Measurements from ENCODE around the gene PRF1. TPM values are rescaled to one million over a fixed set of nuclear protein-coding genes. Genes with fewer than 3 reads are reported as not detected.
"Not testable (repeated sequence)": the region's sequence is repeated elsewhere in the genome, so short reads cannot be mapped to it uniquely, and the experiment has no call there.

Gene PRF1
- polyA plus RNA-seq, 1 donor (not counting 4 experiments of a cell fraction or from before 2014, with no cell fraction given) = not detected

DNA sequence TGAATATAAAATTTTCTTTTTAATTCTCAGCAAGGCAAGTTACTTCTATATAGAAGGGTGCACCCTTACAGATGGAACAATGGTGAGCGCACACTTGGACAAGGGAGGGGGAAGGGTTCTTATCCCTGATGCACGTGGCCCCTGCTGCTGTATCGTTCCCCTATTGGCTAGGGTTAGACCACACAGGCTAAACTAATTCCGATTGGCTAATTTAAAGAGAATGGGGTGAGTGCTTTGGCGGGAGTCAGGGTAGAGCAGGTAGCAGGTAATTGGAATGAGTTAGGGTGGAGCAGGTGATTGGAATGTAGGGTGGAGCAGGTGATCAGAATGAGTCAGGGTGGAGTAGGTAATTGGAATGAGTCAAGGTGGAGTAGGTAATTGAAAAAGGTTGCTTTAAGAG is 32.0 kb upstream of the PRF1 start:
- dilution Hi-C loops (cut with MboI; ENCODE audit: extremely low pct_ligation_motif_present, low sequenced_read_pairs); H3K9ac ChIP-seq (ENCODE audit: control insufficient read depth, extremely low read depth, insufficient read depth, low read length); H4K20me1 ChIP-seq (ENCODE audit: control insufficient read depth, extremely low read depth, insufficient read depth, low read length); H3K4me3 ChIP-seq (ENCODE audit: control insufficient read depth in 2 of 3, extremely low read depth in 1 of 3, insufficient read depth in 2 of 3, low read depth in 1 of 3, low read length in 3 of 3); H3K9me1 ChIP-seq (ENCODE audit: control insufficient read depth, extremely low read depth, insufficient read depth, low read length); H3K9me3 ChIP-seq (ENCODE audit: control insufficient read depth, low read depth, low read length); H3K27me3 ChIP-seq (ENCODE audit: control insufficient read depth, extremely low read depth, insufficient read depth, low read length); FAIRE-seq; H2AFZ ChIP-seq (ENCODE audit: control insufficient read depth, low read length); DNase-seq (ENCODE audit: low read depth, low spot score); H3K79me2 ChIP-seq (ENCODE audit: control insufficient read depth, insufficient read depth, low read length); H3K4me2 ChIP-seq (ENCODE audit: control insufficient read depth, extremely low read depth, insufficient read depth, low read depth, low read length); H3K36me3 ChIP-seq (ENCODE audit: control insufficient read depth in 2 of 2, extremely low read depth in 1 of 2, insufficient read depth in 2 of 2, low read length in 2 of 2): not testable (repeated sequence)
- H3K27ac ChIP-seq (ENCODE audit: control insufficient read depth, insufficient read depth, low read length) = peak overlapping the region; percentile 31
- peaks cover 11% of the 10 kb centered on the region for H3K4me1 ChIP-seq (ENCODE audit: control insufficient read depth, extremely low read depth, insufficient read depth, low read length)

DNA sequence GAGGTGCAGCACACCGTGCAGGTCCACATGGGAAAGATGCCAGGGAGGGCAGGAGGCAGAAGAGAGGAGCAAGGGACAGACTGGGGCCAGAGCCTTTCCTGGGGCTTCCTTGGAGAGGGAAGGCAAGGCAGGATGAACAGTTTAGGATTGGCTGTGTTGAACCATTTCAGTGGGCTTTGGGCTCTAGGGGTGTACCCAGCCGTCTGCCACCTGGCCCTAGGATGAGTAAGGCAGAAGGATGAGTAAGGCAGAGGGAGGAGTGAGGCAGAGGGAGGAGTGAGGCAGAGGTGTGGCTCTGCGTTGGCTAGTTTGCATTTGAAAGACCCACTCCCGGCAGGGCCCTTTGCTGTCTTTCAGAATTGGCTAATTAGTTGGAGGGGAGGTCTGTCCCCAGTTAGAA is 31.5 kb upstream of the PRF1 start:
- no peak for TF ChIP-seq EZH2 (IDR thresholded peaks at IDR 0.05; ENCODE audit: low read length)
- TF ChIP-seq, protein P1, sequence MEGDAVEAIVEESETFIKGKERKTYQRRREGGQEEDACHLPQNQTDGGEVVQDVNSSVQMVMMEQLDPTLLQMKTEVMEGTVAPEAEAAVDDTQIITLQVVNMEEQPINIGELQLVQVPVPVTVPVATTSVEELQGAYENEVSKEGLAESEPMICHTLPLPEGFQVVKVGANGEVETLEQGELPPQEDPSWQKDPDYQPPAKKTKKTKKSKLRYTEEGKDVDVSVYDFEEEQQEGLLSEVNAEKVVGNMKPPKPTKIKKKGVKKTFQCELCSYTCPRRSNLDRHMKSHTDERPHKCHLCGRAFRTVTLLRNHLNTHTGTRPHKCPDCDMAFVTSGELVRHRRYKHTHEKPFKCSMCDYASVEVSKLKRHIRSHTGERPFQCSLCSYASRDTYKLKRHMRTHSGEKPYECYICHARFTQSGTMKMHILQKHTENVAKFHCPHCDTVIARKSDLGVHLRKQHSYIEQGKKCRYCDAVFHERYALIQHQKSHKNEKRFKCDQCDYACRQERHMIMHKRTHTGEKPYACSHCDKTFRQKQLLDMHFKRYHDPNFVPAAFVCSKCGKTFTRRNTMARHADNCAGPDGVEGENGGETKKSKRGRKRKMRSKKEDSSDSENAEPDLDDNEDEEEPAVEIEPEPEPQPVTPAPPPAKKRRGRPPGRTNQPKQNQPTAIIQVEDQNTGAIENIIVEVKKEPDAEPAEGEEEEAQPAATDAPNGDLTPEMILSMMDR (optimal IDR thresholded peaks at IDR 0.05 in 1 of 3, IDR thresholded peaks at IDR 0.05 in 1 of 3, conservative IDR thresholded peaks at IDR 0.05 in 1 of 3; ENCODE audit: extremely low read depth in 1 of 3, insufficient read depth in 2 of 3, low read length in 3 of 3) = no peak
- H3K4me3 ChIP-seq (ENCODE audit: control insufficient read depth in 2 of 3, extremely low read depth in 1 of 3, insufficient read depth in 2 of 3, low read depth in 1 of 3, low read length in 3 of 3) = no peak overlapping the region
- DNase-seq (ENCODE audit: low read depth, low spot score) = no peak
- H3K9me3 ChIP-seq (ENCODE audit: control insufficient read depth, low read depth, low read length) = no peaks in the 10 kb centered on the region
- H4K20me1 ChIP-seq (ENCODE audit: control insufficient read depth, extremely low read depth, insufficient read depth, low read length) = no peaks in the 10 kb centered on the region
- H3K4me2 ChIP-seq (ENCODE audit: control insufficient read depth, extremely low read depth, insufficient read depth, low read depth, low read length) = peak overlapping the region; percentile 25
- no peaks in the 10 kb centered on the region for H3K36me3 ChIP-seq (ENCODE audit: control insufficient read depth in 2 of 2, extremely low read depth in 1 of 2, insufficient read depth in 2 of 2, low read length in 2 of 2)
- peak overlapping the region; percentile 39 for H2AFZ ChIP-seq (ENCODE audit: control insufficient read depth, low read length)
- H3K9me1 ChIP-seq (ENCODE audit: control insufficient read depth, extremely low read depth, insufficient read depth, low read length) = no peaks in the 10 kb centered on the region
- dilution Hi-C loops (cut with MboI; ENCODE audit: extremely low pct_ligation_motif_present, low sequenced_read_pairs) = no loop called here
- H3K4me1 ChIP-seq (ENCODE audit: control insufficient read depth, extremely low read depth, insufficient read depth, low read length) = peaks cover 11% of the 10 kb centered on the region
- no peak overlapping the region for H3K9ac ChIP-seq (ENCODE audit: control insufficient read depth, extremely low read depth, insufficient read depth, low read length)
- no peaks in the 10 kb centered on the region for H3K27me3 ChIP-seq (ENCODE audit: control insufficient read depth, extremely low read depth, insufficient read depth, low read length)
- peak; percentile 86 for FAIRE-seq
- no peaks in the 10 kb centered on the region for H3K79me2 ChIP-seq (ENCODE audit: control insufficient read depth, insufficient read depth, low read length)
- peak overlapping the region; percentile 31 for H3K27ac ChIP-seq (ENCODE audit: control insufficient read depth, insufficient read depth, low read length)

DNA sequence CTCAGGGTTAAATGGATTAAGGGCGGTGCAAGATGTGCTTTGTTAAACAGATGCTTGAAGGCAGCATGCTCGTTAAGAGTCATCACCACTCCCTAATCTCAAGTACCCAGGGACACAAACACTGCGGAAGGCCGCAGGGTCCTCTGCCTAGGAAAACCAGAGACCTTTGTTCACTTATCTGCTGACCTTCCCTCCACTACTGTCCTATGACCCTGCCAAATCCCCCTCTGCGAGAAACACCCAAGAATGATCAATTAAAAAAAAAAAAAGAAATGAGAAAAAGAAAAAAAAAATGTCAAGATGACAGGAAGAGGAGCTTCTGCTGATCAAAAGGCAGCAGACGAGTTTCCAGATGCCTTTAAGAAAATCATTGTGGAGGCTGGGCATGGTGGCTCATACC is 29.2 kb upstream of the PRF1 start:
- H3K36me3 ChIP-seq (ENCODE audit: control insufficient read depth in 2 of 2, extremely low read depth in 1 of 2, insufficient read depth in 2 of 2, low read length in 2 of 2); FAIRE-seq; H3K79me2 ChIP-seq (ENCODE audit: control insufficient read depth, insufficient read depth, low read length); H2AFZ ChIP-seq (ENCODE audit: control insufficient read depth, low read length); H3K9ac ChIP-seq (ENCODE audit: control insufficient read depth, extremely low read depth, insufficient read depth, low read length); dilution Hi-C loops (cut with MboI; ENCODE audit: extremely low pct_ligation_motif_present, low sequenced_read_pairs); DNase-seq (ENCODE audit: low read depth, low spot score); H4K20me1 ChIP-seq (ENCODE audit: control insufficient read depth, extremely low read depth, insufficient read depth, low read length); H3K9me3 ChIP-seq (ENCODE audit: control insufficient read depth, low read depth, low read length); H3K27ac ChIP-seq (ENCODE audit: control insufficient read depth, insufficient read depth, low read length); H3K9me1 ChIP-seq (ENCODE audit: control insufficient read depth, extremely low read depth, insufficient read depth, low read length); H3K4me2 ChIP-seq (ENCODE audit: control insufficient read depth, extremely low read depth, insufficient read depth, low read depth, low read length); H3K4me3 ChIP-seq (ENCODE audit: control insufficient read depth in 2 of 3, extremely low read depth in 1 of 3, insufficient read depth in 2 of 3, low read depth in 1 of 3, low read length in 3 of 3); H3K27me3 ChIP-seq (ENCODE audit: control insufficient read depth, extremely low read depth, insufficient read depth, low read length): not testable (repeated sequence)
- peaks cover 11% of the 10 kb centered on the region for H3K4me1 ChIP-seq (ENCODE audit: control insufficient read depth, extremely low read depth, insufficient read depth, low read length)

Data from keratinocyte (primary cell).